Mucosa of gallbladder (tissue), 1 donor: Measurements from ENCODE around the gene MNX1. TPM values are rescaled to one million over a fixed set of nuclear protein-coding genes. Genes with fewer than 3 reads are reported as not detected.

Source experiments
- DNase-seq: peaks from one replicate; pipeline ENCODE4 v3.0.0-alpha.2; 2020; ENCODE audit warnings: low spot score
- total RNA-seq: library from RNA; stranded (reverse); gene quantifications from one replicate; pipeline ENCODE4 v1.2.1, GENCODE V29; 2021
- donor health status: DM: no; HTN: no; CAD: no.

The MNX1 gene
- total RNA-seq, 1 donor from 2014 or later, result 15.4 TPM

DNA sequence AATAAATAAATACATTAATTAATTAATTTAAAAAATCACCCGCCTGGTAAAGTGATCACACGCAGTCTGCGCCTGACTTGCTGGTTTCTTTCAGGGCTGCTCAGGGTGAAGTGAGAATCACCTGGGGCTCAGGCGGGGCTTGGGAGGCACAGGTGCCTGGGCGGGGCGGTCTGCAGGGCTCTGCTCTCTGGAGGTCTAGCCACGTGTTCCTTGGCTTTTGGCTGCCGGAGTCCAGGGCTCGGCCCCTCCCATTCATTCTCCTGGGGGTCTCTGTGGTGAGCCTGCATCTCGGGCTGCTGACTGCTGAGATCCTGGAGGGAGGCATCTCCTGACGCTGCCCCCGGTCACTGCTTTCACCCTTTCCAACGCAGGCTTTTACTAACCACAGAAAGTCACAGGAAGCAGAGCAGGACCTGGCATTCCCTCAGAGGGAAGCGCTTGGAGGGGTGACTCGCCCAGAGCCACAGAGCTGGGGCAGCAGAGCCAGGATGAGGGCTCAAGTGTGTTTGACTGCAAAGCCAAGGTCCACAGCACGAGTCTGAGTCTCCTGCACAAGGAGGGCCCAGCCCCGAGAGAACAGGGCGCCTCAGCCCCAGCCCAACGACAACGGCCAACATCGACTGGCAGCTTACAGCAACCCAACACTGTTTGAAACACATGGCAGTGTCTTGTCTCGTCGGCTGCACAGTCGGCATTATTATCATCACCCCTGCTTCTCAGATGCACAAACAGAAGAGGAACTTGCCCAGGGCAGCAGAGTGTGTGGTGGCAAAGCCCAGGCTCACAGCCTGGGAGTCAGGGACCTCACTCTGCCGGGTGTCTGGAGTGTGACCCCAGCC is 22.4 kb upstream of the MNX1 start:
- no peak for DNase-seq

DNA sequence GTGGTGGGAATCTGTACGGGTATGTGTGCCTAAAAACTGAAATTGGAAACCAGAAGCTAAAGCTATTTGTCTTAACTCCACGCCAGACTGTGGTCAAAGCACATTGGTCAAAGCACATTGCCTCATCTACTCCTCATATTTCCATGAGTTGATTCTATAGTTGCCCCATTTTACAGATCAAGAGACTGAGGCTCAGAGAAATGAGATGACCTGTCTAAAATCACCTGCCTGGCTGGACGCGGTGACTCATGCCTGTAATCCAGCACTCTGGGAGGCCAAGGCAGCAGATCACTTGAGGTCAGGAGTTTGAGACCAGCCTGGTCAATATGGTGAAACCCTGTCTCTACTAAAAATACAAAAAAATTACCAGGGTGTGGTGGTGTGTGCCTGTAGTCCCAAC is 21.7 kb upstream of the MNX1 start:
- DNase-seq, result no peak

DNA sequence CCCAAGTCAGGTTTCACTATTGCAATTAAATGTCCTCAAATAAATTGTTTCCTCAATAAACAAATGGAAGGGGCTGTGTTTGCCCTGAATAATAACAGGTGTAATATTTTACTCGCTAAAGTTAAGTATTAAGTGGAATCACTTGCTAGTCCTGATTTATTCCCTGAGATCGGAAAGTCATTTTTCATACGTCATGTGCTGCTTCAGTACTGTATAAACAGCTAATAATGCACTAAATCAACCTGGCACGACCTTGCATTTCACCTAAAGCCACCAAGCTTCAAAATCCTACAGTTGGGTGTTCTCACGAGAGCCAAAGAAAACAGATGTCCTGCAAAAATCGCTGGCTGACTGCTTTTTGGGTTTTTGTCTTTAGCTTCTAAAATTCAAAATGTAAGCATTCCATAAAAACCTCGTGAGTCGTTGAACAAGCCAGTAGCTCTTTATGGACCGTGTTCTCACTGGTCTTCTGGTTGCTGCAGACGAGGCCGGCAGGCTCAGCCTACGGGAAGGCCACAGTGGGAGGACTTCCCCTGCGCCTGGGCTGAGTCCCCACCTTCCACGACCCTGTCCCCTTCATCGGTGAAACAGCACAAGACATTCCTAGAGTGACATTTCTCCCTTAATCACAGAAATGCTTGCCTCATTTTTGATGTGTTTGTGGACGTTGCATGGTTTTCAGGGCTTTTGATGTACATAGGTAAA is 17.9 kb upstream of the MNX1 start:
- no peak for DNase-seq

DNA sequence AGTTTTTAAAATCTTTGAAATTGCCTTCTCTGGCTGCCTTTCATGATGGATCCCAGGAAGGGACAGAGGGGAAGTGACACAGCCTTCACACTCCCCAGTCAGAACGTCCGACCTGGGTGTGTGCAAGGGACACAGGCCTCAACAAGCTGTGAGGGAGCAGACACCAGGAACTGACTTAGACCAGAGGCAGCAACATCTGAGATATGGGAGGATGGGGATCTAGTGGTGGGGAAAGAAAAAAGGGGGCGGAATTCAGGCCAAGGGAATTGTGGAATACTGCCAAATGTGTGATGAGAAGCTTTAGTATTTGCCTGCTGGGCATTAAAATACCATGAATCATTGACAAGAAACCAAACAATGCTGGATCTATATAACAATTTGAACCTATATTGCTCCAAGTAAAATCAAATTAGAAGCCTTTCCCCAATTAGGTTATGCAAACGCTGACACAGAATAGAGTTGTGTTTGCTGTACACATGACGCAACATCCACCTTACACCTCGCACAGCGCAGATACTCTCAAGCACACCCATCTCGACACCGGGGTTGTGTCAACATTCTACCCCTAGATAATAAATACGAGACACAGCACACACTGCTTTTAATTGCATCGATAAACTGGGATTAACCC is 17.2 kb upstream of the MNX1 start:
- peak; percentile 50 for DNase-seq

DNA sequence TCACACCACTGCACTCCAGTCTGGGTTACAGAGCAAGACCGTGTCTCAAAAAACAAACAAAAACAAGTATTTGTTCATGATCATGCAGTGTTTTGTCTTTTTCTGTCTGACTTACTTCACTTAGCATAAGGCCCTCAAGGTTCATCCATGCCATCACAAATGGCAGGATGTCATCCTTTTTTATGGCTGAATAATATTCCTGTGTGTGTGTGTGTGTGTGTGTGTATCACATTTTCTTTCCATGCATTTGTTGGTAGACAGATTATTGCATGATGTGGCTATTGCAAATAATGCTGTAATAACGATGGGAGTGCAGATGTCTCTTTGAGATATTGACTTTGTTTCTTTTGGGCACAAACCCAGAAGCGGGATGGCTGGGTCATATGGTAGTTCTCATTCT is 14.3 kb upstream of the MNX1 start:
- no peak for DNase-seq

DNA sequence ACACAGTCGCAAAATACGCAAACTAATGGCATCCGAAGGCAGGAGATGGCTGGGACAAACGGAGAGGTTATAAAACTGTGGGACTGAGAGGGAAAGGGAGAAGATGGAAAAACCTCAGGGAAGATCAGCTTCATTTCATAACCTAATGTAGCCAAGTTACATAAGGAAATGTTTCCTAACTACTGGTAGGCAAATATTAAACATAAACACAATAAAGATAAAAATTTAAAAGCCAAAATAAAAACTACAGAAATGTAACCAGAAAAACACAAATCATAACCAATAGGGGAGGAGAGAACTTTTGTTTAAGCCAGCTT is 13.1 kb upstream of the MNX1 start:
- DNase-seq, result no peak

DNA sequence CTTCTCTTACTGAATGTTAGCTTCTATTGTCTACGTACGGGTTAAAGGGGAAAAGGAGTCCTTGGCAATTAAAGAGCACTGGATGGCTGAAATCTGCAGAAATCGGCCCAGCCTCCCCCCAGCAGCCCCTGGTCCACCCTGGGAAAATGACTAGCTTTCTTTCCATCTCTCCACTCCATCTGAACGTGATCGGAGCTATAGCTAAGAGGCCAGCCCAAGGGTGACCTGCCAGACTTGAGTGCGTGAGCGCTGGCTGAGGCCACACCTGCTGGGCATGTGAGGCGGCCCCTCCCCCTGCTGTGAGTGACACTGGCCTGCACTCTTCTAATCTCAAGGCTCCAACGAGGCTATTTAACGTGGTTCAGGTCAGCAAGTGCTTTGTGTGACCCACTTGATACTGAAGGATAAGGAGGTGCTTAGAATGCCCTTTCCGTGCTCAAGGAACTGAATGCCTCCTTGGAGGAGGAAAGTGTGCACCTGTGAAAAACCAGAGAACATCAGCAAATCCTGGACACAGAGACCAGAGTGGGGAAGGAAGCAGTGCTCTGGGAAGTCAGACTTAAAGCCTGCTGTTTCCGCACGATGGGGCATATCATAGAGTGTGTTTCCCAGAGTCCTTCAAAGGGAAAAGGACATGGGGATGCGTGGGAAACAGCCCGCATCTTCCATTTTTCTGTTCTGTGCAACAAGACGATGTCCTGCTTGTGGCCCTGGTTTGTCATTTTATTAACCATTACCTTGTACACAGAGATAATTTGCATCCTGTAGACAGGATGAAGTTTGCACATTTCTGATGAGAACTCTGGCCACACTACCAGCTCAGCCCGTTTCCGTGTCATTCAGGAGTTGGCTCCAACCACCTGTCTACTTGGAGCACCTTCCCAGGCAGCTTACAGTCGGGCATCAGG is 12.5 kb upstream of the MNX1 start:
- no peak for DNase-seq

DNA sequence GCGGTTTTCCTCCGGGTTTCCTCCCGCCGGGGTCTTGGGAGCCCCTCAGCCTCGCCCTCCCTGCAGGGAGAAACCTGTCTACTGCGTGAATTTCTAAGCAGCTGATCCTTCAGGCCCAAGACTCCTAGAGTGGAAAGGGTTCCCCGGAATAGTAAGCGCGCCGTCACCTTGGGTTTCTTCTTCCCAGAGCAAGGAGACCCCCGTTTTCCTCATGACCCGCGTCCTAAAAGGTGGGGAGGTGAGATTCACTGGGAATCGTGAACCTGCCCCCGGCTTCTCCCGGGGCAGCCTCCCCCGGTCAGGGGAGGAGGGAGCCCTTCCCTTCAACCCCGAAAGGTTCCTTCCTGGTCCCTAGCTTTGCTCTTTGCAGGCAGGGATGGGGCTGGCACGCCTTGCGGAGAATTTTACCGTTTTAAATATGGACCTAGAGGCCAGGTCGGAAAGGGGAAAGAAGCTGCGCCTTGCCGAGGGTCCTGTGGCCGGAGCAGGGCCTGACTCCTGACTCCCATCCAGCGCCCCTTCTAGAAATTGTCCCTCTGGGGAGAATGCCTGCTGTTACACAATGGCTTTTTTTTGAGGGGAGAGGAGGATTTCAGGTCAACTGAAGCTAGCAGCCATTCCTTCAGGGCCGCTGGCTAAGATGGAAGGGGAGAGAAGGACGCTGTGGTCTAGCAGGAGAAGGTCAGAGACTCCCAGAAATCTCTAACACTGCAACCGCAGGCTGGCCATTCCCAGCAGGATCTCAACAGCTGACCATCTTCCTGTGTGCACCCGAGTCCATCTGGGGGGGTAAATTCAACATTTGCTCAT is 11.6 kb upstream of the MNX1 start:
- no peak for DNase-seq

DNA sequence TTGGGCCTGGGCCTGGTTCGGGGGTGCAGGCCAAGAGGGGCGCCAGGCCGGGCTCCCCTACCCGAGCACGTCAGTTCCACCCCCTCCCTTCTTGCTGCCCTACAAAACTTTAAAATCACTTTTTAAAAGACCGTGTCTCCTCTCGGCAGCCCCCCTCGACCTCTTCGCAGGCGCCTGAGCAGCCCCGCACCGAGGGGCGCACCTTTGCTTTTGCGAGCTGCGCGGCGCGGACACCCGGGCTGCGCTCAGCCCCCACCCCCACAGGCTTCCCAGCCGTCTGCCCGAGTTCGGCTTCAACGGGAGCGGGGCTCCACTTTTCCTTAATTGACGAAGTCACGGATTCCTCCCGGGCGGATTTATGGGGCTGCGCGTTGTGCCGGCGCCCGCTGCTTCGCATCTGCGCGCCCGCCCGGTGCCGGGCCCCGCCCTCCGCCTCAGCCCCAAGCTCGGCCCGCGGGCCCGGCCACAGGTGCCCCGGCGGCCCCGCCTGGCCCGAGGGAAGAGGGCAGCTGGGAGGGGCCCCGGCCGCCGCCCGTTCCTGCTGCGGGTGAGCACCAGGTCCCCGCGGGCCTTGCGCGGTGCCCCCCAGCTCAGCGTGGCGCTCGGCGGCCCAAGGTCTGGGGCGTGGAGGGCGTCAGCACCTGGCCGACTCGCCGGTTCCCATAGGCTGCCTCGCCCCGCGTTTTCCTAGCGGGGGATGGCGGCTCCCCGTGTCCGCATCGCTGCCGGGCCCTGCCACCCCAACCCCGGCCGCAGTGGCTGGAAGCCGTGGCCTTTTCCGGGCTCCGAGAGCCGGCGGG is 10.8 kb upstream of the MNX1 start:
- DNase-seq, result no peak

DNA sequence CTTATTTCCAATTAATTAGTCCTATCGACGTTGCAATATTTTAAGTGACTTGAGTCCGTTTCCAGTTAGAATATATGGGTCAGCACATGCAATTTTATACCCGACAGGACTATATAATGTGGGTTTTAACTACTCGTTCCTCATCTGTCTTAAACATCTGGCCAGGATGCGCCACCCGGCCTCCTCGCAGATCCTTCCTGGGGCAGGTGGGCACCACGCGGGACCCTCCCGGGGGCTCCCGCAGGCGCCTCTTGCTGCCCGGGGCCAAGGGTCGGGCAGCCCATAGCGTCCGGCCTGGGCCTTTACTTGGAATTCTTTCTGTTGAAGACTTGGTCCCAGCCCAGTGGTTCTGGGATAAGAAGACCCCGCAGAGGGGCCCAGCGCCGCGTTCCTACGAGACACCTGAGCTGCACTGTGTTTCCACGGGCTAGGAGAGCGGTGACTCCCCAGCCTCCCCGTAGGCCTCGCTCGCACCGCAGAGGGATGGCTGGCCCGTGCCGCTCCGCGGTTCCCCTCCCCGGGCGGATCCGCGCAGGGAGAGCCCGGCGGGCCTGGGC is 10.1 kb upstream of the MNX1 start:
- DNase-seq, result no peak

DNA sequence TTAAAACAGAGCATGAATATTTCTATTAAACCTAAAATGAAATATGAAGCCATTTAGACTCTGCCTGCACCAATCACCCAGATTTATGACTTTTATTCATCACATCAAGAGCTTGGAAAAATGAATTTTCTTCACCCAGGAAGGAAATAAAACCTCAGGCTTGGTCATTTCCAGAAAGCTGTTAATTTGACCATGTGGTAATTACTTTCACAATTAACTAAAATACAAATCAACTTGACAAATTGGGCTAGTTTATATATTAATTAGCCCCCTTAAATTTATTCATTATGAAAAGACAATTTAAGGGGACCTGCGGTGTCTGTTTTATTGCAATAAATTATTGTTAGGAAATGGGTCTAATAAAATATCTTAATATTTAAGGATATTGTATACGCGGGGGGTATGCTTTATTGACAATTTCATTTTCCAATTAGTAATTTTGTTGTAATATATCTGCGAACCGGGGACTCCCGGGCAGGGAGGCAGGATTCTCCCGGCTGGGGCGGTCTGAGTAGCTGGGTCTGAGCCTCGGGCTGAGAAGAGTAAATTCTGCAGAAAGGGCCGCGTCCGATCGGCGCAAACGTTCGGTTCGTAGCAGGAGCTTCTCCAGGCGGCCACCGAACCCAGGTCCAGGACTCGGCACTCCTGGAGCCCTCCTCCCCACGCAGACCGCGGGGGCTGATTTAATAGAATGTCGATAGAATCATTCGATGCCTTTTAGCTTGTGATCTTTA is 9.4 kb upstream of the MNX1 start:
- DNase-seq, result no peak

DNA sequence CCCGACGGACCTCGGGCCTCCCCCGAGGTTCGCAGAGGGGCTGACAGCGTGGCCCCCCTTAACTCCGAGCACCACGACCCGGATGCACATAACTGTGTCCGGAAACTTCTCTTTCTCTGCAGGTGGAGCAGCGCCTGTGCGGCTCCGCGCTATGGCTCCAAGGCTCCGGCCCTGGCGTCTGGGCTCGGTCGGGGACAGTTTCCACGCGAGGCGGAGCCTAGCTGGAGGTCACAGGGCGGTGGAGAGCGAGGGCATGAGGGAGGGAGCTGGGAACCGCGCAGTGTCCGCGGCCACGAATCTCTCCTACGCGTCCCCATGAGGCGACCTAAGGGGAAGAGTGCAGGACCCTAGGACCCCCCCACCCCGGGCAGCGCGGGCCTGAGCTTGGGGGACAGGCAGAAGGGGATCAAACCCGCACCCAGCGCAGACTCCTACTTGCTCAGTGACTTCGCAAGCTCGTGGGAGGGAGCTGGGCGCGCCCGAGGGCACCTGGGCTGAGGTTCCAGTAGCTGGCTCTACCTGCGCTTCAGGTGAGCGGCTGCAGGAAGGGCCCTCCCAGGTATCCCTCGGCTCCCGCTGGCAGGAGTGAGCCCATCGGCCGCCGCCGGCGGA is 8.6 kb upstream of the MNX1 start:
- DNase-seq, result no peak

DNA sequence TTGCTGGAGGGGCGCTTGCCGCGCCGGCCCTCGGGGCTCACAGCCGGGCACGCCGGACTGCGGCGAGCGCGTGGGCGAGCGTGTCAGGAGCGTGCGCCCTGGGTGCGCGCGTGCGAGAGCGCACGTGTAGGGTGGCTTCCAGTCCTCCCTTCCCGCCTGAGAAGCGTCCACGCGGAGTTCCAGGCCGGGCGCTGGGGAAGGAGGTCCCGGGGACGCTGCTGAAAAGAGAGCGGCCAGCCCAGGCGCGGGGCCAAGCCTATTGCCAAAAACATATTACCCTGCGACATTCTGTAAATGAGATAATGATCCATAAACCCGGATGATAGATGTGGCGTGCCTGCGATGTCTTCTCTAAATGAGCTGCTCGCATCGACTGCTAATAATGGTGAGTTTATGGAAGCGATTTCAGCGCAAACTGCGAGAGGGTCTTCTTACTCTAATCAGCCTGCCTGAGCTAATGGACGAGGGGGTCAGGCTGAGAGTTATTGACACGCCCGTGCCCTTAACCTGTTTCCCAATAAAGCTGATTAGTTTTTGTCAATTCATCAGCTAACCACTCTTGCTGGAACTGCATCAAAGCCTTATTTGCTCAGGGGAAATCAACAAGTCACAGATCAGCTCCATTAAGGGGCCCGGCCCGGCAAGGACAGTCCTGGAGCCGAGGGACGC is 8.0 kb upstream of the MNX1 start:
- no peak for DNase-seq

DNA sequence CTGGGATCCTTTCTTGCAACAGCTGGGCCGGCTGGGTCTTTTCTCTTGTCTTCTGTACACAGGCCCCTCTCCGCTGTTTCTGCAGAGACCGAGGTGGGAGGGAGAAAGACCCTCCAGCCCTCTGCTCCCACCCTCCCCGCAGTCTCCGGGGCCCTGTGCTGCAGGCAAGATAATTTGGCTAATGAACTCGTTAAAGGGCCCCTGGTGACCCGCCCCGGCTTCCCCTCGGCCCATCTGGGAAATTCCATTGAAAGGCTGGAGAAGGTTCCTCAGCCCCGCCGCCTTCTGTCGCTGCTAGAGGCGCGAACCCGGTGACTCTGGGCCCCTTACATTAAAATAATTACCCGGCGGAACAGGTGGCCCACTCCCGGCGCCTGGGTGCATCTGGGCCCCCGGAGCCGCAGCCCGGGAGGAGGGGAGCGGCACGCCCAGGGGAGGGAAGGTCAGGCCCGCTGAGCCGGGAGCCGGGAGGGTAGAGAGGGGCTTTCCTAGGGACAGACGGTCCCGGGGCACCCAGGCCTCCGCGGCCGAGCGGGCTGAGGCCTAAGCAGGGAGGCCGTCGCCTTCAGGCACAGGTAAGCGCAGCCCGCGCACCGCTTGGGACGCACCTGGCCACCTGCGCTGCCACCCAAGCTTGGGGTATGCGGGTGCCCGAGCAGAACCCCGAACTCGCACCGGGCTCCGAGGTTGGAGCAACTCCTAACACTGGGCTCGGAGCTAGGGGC is 7.3 kb upstream of the MNX1 start:
- no peak for DNase-seq

DNA sequence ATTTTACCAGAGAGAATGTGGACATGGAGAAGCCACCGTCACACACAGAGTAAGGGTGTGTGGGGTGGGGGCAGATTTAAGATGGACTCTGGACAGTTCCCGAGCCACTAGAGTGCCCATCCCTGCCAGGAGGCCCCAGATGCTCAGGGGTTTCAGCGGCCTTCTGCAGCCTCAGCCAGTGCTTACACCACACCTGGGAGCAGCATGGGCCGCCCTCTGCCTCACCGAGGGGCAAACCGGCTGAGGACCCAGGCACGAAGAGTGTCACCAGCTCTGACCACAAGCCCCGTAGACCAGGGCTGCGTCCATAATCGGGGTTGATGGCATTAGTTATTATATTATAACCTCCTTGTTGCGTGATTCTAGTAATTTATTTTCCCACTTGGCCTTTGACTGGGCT is 6.7 kb upstream of the MNX1 start:
- no peak for DNase-seq

DNA sequence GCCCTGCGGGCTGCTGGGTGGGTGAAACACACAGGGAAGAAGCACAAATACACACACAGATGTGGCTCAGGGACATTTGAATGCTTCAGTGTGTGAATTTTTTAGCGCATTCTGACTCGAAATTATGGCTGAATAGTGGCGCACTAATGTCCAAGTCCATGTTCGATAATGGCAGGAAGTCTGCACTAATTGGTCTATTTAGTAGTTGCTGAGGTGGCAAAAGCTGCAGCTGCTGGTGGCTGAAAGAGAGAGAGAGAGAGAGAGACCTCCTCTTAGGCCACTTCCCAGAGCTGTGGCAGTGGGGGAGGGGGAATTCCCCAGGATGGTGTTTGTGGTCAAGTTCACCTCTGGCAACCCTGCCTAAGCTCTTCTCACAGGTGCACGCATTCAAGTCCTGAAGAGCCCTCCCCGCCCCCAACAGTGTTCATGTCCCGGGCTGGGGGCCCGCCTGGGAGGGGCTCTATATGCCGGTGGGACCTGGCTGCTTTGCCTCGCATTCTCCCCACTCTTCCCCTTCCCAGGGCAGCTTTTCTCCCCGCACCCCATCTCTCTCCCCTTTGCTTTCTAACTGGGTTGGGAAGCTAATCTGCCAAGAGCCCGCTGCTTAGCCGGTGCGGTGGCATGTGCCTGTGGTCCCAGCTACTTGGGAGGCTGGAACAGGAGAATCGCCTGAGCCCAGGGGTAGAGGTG is 6.0 kb upstream of the MNX1 start:
- no peak for DNase-seq

DNA sequence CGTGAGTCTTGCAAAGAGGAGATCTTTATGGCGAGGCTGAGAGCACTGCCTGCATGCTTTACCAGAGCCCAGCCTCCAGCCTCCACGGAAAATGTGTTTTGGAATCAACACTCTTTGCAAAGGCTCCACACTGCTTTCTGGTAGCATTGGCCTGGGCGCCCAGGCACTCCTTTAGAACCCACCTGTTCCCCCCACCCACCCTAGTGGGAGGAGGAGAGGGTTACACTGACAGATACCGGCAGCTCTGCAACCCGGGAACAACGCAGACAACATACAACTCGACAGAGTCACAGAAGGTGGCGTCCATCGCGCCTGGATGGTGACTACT is 5.5 kb upstream of the MNX1 start:
- no peak for DNase-seq
